Measurements from ENCODE around the gene FAM114A1.
A peak's percentile ranks its signal among the peaks of the same experiment; 100 is the strongest.

Gene FAM114A1

DNA sequence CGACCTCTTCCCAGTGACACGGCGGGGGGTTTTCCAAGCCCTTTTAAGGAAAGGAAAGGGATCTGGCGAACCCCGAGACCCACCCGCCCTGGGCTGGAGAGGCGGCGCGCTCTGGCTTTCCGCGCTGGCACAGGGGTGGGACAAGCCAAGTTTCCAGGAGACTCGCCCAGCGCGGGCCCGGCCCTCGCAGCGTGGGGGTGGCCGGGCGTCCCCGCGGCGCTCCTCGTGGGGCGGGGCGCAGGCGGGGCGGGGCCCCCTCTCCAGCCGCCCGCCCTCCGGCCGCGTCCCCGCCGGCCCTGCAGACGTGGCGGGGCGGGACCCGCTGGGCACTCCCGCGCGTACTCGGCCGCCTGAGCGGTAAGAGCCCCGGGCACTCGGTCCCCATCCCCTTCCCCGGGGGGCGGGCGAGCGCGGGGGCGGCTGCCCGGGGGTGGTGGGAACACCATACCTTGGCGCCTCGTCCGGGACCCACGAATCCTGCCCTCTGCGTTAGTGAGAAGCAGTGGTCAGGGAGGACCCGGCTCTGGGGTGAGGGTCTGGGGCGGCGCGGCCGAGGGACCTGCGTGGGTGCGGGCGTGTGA is at the start of gene FAM114A1:
TSS of gene FAM114A1 (plus strand) at position 329 of the 581 bp plus-strand sequence. CDS start 10,273 bp downstream, outside the sequence.
- DNase-seq = peak; percentile 59 to 72

DNA sequence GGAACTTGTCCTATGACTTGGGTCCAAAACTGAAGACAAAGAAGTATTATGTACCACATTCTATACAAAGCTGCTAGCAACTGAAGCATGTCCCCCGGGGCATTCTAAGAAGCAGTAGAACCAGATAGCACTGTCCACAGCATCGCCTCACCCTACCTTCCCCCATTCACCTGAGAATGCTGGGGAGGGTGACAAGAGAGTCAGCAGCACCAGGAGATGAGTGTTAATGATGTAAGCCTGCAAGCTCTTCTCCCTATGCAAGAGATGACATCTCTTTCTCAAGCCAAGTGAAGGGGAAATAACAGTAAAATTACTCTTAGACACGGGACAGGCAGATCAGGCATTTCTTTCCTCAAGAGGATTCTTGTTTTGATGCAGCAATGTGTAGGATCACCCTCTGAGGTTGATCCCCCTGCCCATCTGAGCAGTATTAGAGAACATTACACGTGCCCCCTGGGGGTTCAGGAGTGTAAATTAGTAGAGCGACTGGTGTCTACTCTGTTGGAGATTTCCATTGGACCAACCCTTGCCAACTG is 49.1 kb upstream of the FAM114A1 start:
- no peak for DNase-seq

DNA sequence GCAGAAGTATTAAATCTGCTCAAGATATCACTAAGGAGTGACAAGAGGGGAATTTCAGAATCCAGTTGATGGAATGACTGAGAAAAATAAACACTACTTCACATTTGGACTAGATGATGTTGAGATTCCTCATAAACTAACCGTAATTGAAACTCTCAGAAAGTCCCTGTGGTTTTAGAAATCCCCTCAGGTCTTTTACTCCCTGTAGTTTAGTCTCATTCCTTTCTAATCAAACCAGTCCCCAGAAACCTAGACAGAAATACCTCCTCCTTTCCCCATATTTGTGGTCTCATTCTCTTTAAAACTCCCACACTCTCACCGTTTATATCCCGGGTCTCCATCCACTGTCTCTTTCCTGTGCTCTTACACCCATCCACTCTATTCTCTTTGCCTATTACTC is 48.0 kb upstream of the FAM114A1 start:
- DNase-seq = no peak

DNA sequence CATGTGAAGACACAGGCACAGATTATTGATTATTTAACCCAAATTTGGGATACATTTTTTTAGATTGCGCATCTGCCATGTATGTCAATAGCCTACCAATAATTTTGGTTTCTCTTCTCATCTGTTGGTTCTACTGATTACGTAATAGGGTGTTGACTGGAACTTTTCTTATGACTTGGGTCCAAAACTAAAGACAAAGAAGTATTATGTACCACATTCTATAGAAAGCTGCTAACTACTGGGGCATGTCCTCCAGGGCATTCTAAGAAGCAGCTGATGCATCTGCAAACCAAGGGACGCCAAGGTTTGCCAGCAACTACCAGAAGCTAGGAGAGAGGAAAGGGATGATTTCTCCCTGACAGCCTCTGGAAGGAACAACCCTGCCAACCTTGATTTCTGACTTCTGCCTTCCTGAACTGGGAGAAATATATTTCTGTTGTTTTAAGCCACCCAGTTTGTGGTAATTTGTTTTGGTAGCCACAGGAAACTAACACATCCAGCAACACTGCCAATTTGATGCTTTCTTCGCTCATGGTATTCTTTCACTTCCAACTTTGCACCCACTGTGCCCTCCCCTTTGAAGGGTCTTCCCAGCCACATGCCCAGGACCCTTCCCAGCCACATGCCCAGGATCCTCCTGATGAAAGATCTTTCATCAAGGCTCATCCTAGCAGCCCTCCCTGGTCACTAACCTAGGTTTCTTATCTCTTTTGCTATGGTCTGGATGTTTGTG is 47.1 kb upstream of the FAM114A1 start:
- DNase-seq = no peak

DNA sequence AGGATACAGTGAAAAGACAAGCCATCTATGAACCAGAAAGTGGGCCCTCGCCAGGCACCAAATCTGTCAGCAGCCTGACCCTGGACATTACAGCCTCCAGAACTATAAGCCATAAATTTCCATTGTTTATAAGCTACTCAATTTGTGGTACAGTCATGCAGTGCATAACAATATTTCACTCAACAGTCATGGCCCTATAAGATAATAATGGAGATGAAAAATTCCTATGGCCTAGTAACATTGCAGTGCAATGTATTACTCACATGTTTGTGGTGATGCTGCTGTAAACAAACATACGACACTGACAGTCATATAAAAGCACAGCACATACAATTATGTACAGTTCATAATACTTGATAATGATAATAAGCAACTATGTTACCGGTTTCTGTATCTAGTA is 45.9 kb upstream of the FAM114A1 start:
- no peak for DNase-seq

DNA sequence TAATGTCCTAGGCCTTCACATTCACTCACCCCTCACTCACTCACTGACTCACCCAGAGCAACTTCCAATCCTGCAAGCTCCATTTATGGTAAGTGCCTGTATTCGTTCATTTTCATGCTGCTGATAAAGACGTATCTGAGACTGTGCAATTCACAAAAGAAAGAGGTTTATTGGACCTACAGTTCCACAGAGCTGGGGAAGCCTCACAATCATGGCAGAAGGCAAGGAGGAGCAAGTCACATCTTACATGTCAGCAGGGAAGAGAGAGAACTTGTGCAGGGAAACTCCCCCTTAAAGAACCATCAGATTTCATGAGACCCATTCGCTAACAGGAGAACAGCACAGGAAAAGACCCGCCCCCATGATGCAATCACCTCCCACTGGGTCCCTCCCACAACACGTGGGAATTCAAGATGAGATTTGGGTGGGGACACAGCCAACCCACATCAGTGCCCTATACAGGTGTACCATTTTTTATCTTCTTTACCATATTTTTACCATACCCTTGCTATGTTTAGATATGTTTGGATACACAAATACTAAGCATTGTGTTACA is 44.8 kb upstream of the FAM114A1 start:
- DNase-seq = no peak

DNA sequence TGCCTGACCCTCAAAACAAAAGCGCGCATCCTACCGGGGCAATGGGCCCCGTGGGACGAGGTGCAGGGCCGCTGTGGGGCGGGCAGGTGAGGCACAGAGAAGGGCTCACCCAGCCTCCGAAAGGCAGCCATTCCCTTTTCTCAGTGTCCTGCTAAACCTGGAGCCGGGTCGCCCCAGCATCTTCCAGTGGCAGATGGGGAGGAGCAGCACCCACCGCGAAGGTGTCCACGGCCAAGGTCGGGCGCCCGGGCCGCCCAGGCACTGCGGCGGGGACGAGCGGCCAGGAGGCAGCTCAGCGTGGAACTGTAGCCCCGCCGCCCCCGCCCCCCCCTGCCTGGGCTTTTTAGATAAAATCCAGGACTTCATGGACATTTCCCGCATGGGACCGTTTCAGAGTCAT is 43.8 kb upstream of the FAM114A1 start:
- no peak for DNase-seq

DNA sequence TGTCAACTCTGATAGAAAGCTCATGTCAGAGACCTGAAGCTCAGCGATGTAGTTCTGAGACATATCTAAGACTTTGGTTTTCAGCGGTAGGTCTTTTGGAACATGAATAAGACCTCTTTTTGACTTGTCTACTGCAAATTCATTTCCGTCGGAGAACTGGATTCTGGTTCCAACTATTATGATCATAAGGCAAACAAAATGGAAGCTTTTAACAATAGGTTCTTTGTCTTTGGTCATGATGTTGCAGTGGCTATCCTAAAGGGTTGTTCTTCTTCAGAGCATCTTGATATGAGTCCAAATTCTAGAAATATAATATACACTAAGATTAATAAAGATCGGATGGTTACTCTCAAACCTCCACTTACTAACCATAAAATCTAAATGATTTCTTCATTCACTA is 38.4 kb upstream of the FAM114A1 start:
- DNase-seq = no peak

DNA sequence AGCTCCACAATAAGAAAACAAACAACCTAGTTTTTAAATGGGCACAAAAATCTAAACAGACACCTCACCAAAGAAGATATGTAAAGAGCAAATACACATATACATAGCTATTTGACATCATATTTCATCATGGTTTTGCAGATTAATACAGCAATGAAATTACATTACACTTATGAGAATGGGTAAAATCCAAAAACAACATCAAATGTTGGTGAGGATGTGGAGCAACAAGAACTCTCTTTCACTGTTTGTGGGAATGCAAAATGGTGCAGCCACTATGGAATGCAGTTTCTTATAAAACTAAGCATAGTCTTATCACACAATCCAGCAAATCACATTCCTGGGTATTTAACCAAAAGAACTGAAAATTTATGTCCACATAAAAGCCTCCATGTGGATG is 36.0 kb upstream of the FAM114A1 start:
- DNase-seq = no peak

DNA sequence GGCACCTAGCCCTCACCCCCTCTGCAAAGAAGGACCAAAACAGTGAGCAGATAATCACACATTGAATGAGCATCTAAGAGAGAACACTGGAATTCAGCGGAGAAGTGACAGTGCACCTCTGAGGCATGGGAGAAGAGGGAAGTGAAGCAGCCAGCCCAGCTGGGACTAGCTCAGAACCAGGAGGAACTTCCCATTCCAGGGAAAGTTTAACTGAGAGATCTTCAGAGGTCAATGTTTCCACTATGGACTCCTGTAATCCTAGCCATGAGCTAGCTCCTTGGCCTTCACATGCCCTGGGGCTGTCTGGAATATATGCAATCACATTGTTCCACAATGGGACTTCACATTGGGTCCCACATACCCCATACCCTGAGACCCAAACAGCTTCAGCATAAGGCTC is 35.4 kb upstream of the FAM114A1 start:
- DNase-seq = no peak

DNA sequence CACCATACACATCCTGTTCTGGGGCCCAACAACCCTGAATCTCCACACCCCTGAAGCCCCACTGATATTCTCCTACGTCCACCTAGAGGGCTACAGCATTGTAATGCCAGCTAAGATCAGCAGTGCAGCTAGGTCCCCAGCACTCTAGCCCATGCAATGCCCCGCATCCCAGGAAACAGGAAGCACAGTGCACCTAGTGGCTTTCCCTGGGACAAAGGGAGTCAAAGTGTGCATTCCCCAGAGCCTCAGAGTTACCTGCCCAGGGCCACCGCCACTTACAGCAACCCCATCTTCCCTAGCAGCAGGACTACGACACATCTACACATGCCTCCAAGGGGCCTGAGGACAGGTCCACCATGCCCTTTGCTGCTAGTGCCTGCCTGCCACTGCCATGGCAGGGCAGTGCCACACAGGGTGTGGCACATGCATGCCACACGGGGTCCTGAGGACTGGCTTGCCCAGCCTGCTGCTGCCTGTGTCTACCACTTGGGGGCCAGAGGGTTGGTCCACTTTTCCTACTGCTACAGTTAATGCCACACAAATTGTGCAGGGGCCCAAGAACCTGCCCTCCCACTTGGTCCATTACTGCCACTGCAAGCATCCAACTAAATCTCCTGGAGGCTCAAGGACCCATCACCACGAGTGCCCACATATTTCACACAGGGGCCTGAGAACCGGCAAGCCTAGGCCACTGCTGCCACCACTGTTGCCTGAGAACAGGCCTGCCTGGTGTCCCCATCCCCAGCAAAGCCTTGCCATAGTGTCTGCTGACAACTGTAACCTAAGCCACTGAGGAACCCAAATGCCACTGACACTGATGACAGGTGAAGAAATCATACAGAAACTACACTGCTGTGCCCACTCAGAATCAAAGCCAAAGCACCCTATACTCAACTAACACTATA is 34.7 kb upstream of the FAM114A1 start:
- no peak for DNase-seq

DNA sequence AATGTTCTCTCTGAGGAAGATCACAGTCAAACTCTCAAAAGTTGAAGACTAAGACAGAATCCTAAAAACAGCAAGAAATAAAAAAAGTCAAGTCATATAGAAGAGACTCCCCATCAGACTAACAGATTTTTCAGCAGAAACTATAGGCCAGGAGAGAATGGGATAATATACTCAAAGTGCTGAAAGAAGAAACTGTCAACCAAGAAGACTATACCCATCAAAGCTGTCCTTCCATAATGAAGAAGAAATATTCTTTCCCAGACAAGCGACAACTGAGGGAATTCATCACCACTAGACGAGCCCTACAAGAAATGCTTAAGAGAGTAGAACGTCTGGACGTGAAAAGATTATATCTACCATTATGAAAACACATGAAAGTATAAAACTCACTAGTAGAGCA is 33.0 kb upstream of the FAM114A1 start:
- no peak for DNase-seq

DNA sequence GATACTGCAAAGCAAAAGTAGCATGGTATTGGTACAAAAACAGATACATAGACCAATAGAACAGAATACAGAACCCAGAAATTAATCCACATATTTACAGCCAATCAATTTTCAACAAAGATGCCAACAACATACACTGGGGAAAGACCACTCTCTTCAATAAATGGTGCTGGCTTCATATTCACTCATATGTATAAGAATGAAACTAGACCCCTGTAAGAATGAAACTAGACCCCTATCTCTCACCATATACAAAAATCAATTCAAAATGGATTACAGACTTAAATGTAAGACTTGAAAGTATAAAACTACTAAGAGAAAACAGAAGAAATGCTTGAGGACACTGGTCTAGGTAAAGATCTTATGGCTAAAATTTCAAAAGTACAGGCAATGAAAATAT is 30.3 kb upstream of the FAM114A1 start:
- no peak for DNase-seq

DNA sequence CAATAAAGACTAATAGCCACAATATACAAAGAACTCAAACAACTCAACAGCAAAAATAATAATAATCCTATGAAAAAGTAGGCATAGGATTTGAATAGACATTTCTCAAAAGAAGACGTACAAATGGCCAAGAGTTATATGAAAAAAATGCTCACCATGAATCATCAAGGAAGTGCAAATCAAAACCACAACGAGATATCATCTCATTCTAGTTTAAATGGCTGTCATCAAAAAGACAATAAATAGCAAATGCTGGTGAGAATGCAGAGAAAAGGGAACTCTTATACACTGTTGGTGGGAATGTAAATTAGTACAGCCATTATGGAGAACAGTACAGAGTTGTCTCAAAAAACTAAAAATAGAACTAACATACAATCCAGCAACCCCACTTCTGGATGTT is 29.8 kb upstream of the FAM114A1 start:
- DNase-seq = no peak

DNA sequence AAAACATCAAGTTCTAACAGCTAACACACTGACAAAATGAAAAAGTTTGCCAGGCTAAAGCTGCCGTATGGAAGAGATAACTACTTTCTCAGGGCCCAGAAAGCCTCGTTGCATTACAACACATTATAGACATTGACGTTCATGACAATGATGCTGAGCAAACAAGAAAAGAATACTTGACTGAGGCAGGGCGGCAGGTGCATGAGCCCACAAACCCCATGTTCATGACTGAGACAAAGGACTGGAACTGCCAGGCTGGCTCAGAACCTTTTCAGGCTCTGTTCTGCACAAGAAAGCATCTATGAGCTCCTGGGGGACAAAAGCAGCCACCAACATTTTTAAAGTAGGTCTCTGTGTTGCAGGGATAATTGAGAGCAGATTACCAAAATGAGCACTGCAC is 24.6 kb upstream of the FAM114A1 start:
- DNase-seq = peak; percentile 23 to 50

DNA sequence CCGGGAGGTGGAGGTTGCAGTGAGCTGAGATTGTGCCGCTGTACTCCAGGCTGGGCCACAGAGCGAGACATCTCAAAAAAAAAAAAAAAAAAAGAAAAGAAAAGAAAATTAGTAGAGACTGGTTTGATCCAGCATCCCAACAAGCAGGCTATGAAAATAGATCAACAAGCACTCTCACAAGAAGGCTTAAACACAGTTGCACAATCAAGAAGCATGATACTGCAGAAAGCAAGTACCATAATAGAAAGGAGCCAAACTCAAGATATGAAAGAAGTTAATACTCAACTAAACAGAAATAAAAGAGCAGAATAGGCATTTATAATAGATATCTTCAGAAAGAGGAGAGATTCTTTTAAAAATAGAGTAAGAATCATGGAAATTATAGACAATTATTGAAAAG is 21.6 kb upstream of the FAM114A1 start:
- DNase-seq = no peak

DNA sequence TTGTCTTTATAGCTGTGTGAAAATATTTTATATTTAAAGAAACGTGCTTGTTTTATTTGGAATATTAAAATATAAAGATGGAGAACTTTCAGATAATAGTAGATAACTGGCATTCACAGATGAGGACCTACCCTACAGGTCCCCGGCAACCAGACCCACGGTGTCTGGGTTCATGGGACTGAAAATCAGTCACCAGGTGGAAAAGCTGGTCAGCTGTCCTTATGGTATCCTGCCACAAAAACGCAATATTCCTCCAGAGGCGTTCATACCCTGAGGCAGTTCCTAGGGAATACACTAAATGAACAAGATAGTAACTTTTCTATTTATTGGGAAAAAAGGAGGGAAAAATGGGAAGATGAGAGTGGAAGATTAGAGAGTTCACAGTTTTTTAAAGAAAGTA is 12.1 kb upstream of the FAM114A1 start:
- DNase-seq = no peak

DNA sequence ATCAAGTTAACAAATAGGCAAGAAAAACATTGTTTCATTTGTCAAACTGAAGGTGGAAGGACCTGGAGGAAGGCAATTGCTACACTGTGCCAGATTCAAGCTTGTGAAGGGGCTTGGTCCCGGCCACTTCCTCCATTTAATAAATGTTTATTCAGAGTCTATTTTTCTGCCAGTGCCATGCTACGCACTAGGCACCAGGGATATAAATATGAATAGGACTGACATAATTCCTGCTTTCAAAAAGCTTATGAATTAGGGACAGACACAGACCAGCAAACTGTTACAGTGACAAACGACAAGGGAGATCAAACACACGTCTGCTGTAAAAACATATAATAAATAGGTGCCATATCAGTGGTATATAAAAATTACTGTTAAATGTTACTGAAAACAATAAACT is 11.6 kb upstream of the FAM114A1 start:
- DNase-seq = no peak

DNA sequence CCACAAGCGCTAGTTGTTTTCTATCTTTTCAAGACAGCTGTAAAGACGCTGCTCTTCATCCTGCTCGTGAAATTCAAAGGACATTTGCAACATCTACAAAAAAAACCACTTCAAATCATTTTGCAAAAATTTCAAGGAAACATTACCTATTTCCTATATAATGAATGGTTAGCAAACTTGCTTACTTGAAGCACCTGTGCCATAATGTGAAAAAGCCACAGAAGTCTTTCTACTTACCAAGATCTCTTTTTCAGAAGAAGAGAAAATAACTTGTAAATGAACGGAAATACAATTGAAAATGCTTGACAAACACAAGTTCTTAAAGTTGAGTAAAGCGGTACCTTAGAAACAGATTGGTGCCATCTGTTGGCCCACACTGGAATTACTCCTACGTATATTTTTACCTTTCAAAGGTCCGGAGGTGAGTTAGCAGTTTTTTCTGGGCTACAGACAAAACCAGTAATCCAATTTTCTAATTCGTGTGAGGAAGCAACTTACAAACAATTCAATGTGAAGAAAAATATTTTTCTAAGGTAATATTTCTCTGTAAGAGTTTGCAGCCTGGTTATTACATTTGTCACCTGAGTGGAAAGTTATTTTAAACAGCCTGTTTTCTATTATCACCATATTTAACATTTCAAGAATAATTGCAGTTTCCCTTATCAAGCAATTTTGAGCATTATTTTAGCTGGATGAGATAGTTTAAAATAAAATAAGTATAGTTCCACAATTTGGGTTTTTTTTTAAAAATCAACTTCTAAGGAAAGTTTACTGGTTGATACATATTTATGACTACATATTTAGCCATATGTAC is 10.9 kb upstream of the FAM114A1 start, which contains the start of gene TLR6:
TSS of gene TLR6 (minus strand) at position 294 of the 814 bp plus-strand sequence. CDS start 27,344 bp downstream, outside the sequence.
- DNase-seq = peak; percentile 58 to 59

DNA sequence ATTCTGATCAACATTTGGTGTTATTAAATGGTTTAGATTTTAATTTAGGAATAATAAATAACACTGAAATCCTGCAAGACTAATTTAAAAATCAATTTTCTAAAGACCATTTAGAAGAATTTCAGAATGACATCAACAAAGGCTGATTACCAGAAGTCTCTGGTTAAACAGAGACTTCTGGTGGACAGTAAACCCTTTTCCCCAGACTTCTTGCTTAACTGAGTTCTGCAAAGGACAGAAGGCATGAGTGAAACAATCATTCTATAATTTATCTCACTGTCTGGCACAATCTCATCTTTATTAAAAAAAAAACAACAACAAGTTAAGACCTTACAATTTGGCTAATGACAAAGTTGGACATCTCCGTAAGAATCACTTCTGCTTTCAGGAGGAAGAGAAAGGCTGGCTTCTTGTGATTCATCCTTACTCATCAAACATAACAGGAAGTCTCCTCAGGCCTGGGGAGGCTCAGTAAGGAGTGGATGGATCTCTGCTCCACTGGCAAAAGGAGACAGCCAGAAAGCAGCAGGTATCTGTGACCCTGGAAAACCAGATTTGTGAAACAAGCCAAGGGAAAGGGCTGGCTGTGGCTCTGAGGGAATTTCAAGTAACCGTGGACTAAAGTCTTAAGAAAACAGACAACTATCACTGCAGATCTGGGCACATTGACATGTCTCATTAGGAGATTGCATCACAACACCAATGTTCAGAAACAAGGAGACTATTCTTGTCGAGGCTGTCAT is 10.1 kb upstream of the FAM114A1 start:
- DNase-seq = no peak

DNA sequence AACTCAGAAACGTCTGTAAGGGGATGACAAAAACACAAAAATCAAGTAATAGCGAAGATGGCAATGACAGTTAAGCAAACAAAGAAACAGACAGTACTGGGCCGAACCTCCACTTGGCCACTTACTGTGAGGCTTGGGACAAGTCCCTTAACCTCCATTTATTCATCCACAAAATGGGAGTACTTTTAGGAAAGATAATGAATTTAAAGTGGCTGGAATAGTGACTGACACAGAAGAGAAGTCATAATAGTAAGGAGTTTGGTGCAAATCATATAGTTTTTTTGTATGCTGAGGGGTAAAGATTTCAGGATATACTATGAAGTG is 9.5 kb upstream of the FAM114A1 start:
- DNase-seq = no peak

DNA sequence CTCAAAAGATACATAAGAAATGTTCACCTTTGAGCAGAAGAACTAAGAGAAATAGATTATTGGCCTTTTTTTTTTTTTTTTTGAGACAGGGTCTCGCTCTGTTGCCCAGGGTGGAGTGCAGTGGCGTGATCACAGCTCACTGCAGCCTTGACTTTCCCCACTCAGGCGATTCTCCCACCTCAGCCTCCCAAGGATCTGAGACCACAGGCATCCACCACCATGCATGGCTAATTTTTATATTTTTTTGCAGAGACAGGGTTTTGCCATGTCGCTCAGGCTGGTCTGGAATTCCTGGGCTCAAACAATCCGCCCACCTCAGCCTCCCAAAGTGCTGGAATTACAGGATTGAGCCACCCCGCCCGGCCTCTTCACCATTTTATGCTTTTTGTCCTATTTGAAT is 8.1 kb upstream of the FAM114A1 start:
- DNase-seq = no peak

Measured in NCI-H2081 (cell line).